BLaER1 (cell line): ENCODE measurements around the gene CDH1.

ENCODE experiments used
- H3K27ac ChIP-seq: shearing (Covaris generic); formaldehyde crosslinking; 2 replicates; pipeline ENCODE4 v1.8.1; 2022
- H3K27me3 ChIP-seq: shearing (Covaris generic); formaldehyde crosslinking; 2 replicates; pipeline ENCODE4 v1.8.1; 2022
- H3K36me3 ChIP-seq: shearing (Covaris generic); formaldehyde crosslinking; 2 replicates; pipeline ENCODE4 v1.8.1; 2022
- H3K4me1 ChIP-seq: shearing (Covaris generic); formaldehyde crosslinking; 2 replicates; pipeline ENCODE4 v1.8.1; 2022
- H3K4me2 ChIP-seq: shearing (Covaris generic); formaldehyde crosslinking; 2 replicates; pipeline ENCODE4 v1.8.1; 2022
- H3K4me3 ChIP-seq: shearing (Covaris generic); formaldehyde crosslinking; 2 replicates; pipeline ENCODE4 v1.8.1; 2022
- H3K9ac ChIP-seq: shearing (Covaris generic); formaldehyde crosslinking; 2 replicates; pipeline ENCODE4 v1.8.1; 2022
- H3K9me3 ChIP-seq: shearing (Covaris generic); formaldehyde crosslinking; 2 replicates; pipeline ENCODE4 v1.8.1; 2022
- H4K20me1 ChIP-seq: shearing (Covaris generic); formaldehyde crosslinking; 2 replicates; pipeline ENCODE4 v1.8.1; 2022
- Cebpa-rat ChIP-seq: shearing (Covaris generic); IDR thresholded peaks from 2 replicates; pipeline ENCODE4 v1.8.1; 2022

The CDH1 gene

GRCh38 chr16:68869492-68870088 is 132.5 kb downstream of the CDH1 start:
- H3K4me2 ChIP-seq: no peak overlapping the region
- H3K9ac ChIP-seq: no peak overlapping the region
- no peaks in the 10 kb centered on the region for H3K27me3 ChIP-seq
- H3K4me3 ChIP-seq: no peak overlapping the region
- no peaks in the 10 kb centered on the region for H4K20me1 ChIP-seq
- TF ChIP-seq Cebpa-rat: no peak
- no peaks in the 10 kb centered on the region for H3K4me1 ChIP-seq
- peaks cover 33% of the 10 kb centered on the region for H3K36me3 ChIP-seq
- H3K27ac ChIP-seq: no peak overlapping the region
- H3K9me3 ChIP-seq: no peaks in the 10 kb centered on the region

DNA sequence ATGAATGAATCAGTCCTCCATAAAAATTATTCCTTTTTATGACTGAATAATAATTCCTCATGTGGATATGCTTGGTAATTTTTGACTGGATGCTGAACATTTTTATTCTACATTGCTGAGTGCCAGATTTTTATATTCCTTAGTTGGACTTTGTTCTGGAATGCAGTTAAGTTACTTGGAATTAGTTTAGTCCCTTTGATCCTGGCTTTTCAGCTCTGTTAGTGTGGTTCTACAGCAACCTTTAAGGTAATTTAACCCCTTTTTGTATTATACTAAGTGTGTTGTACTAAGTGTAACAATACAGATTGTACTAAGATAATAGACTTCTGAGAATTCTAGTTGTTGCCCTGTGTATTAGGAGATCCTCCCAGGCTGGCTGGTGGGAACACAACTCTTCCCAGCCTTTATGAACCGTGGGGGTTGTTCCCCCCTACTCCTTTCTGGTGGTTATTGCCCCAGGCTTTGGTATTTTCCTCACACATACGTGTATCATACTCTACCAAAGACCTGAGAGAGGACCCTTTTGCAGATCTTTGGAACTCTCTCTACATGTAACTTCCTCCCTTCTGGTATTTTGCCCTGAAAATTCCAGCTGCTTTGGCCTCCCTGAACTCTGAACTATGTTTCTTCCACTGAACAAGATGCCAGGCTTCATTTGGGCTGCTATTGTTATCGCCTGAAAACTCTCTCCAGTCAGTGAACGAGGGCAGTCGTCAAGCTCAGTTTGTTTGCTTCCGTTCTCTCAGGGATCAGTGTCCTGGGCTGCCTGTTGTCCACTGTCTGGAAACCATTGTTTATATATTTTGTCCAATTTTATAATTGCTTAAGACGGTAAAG is 136.8 kb downstream of the CDH1 start:
- no peak overlapping the region for H3K4me2 ChIP-seq
- no peak overlapping the region for H3K9ac ChIP-seq
- no peaks in the 10 kb centered on the region for H3K9me3 ChIP-seq
- no peaks in the 10 kb centered on the region for H3K4me1 ChIP-seq
- H3K4me3 ChIP-seq: no peak overlapping the region
- H3K36me3 ChIP-seq: peaks cover 44% of the 10 kb centered on the region
- H3K27ac ChIP-seq: no peak overlapping the region
- H3K27me3 ChIP-seq: no peaks in the 10 kb centered on the region
- no peak for TF ChIP-seq Cebpa-rat
- H4K20me1 ChIP-seq: no peaks in the 10 kb centered on the region

DNA sequence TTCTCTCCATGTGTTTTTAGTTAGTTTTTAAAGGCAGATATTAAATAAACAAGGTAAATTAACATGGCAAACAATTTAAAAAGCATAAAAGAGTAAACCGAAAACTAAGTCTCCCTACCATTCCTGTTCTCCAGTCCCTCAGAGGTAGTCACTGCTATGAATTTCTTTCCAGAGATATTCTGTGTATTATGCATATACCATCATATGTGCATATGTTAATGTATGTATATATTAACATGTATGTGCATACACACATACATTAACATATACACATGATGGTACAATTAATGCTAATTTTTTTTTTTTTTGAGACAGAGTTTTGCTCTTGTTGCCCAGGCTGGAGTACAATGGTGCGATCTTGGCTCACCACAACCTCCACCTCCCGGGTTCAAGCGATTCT is 138.8 kb downstream of the CDH1 start:
- no peak overlapping the region for H3K27ac ChIP-seq
- no peaks in the 10 kb centered on the region for H3K9me3 ChIP-seq
- no peaks in the 10 kb centered on the region for H3K27me3 ChIP-seq
- no peaks in the 10 kb centered on the region for H3K4me1 ChIP-seq
- H3K9ac ChIP-seq: no peak overlapping the region
- no peak for TF ChIP-seq Cebpa-rat
- no peaks in the 10 kb centered on the region for H4K20me1 ChIP-seq
- no peak overlapping the region for H3K4me2 ChIP-seq
- no peak overlapping the region for H3K4me3 ChIP-seq
- peaks cover 62% of the 10 kb centered on the region for H3K36me3 ChIP-seq

DNA sequence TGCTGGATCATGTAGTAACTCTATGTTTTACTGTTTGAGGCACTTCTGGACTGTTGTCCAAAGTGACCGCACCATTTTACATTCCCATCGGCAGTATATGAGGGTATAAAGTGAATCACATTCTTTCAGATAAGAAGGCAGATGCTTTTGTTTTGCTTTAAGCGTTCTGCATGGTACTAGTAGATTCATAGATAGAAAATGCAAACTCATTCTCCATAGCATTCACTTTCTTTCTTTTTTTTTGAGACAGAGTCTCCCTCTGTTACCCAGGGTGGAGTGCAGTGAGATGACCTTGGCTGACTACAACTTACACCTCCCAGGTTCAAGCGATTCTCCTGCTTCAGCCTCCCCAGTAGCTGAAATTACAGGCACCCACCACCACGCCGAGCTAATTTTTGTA is 146.6 kb downstream of the CDH1 start:
- Histone ChIP-seq H3K4me1 (no peaks in the 10 kb centered on the region), H3K36me3 (peaks cover 32% of the 10 kb centered on the region), H3K27ac (no peak overlapping the region), H4K20me1 (no peaks in the 10 kb centered on the region), H3K4me3 (no peak overlapping the region), H3K27me3 (no peaks in the 10 kb centered on the region), H3K4me2 (no peak overlapping the region), H3K9me3 (no peaks in the 10 kb centered on the region), H3K9ac (no peak overlapping the region)
- no peak for TF ChIP-seq Cebpa-rat

GRCh38 chr16:68884401-68884800 is 147.3 kb downstream of the CDH1 start:
- Histone ChIP-seq H3K9ac (no peak overlapping the region), H3K4me1 (no peaks in the 10 kb centered on the region), H3K27me3 (no peaks in the 10 kb centered on the region), H3K27ac (no peak overlapping the region), H4K20me1 (no peaks in the 10 kb centered on the region), H3K4me2 (no peak overlapping the region), H3K4me3 (no peak overlapping the region), H3K36me3 (peaks cover 26% of the 10 kb centered on the region), H3K9me3 (no peaks in the 10 kb centered on the region)
- no peak for TF ChIP-seq Cebpa-rat
